CD4-positive, alpha-beta memory T cell (primary cell): ENCODE data around the gene PHC2. TPM values are rescaled to one million over a fixed set of nuclear protein-coding genes. Genes with fewer than 3 reads are reported as not detected.

Source experiments
- CTCF ChIA-PET: fragments of 350-600 bp; sonication (Branson Sonifier 250); formaldehyde crosslinking; loops from one replicate; lab custom pipeline; 2021; ENCODE audit warnings: inconsistent platforms; ENCODE audit not compliant: partially characterized antibody; lab: Charles Lee
- POLR2A ChIA-PET: fragments of 350-600 bp; sonication (Branson Sonifier 250); formaldehyde crosslinking; loops from one replicate; lab custom pipeline; 2021; ENCODE audit not compliant: partially characterized antibody; lab: Charles Lee
- DNase-seq, 5 donors: peaks; one replicate each; pipeline versions ENCODE4 v3.0.0 to v3.0.0-alpha.2; 2020 to 2022; ENCODE audit warnings: mixed read lengths in 1 of 5
- H3K27ac ChIP-seq: one replicate; pipeline ENCODE4 v1.7.0; 2013; ENCODE audit warnings: low read depth, low read length
- H3K27me3 ChIP-seq: 2 replicates; pipeline ENCODE4 v1.7.0; 2013; ENCODE audit warnings: mild to moderate bottlenecking, low read length, moderate library complexity; ENCODE audit not compliant: insufficient read depth
- H3K36me3 ChIP-seq: 2 replicates; pipeline ENCODE4 v1.7.0; 2013; ENCODE audit warnings: mild to moderate bottlenecking, low read length, moderate library complexity; ENCODE audit not compliant: insufficient read depth
- H3K4me1 ChIP-seq: 2 replicates; pipeline ENCODE4 v1.7.0; 2013; ENCODE audit warnings: mild to moderate bottlenecking, low read length, moderate library complexity; ENCODE audit not compliant: insufficient read depth
- H3K4me3 ChIP-seq, 2 donors: one replicate each; pipeline ENCODE4 v1.7.0; 2013; ENCODE audit warnings: low read length in 2 of 2, mild to moderate bottlenecking in 1 of 2
- H3K9me3 ChIP-seq, 2 donors: one replicate each; pipeline ENCODE4 v1.7.0; 2013; ENCODE audit warnings: low read length in 2 of 2, control low read depth in 1 of 2; ENCODE audit not compliant: control insufficient read depth in 1 of 2
- H3K27ac Mint-ChIP-seq, 7 donors: one replicate each; pipeline ENCODE4 v1.8.0; 2020 to 2021; ENCODE audit warnings: mixed read lengths in 7 of 7, mild to moderate bottlenecking in 6 of 7, inconsistent platforms in 3 of 7, moderate library complexity in 3 of 7
- H3K27me3 Mint-ChIP-seq, 2 donors: one replicate each; pipeline ENCODE4 v1.8.0; 2020 to 2021; ENCODE audit warnings: mixed read lengths in 2 of 2
- H3K36me3 Mint-ChIP-seq, 2 donors: one replicate each; pipeline ENCODE4 v1.8.0; 2020 to 2021; ENCODE audit warnings: mixed read lengths in 2 of 2, inconsistent platforms in 1 of 2, mild to moderate bottlenecking in 1 of 2
- H3K4me1 Mint-ChIP-seq, 4 donors: one replicate each; pipeline ENCODE4 v1.8.0; 2020 to 2021; ENCODE audit warnings: mixed read lengths in 4 of 4, mild to moderate bottlenecking in 1 of 4
- H3K4me3 Mint-ChIP-seq, 8 donors: one replicate each; pipeline ENCODE4 v1.8.0; 2020 to 2021; ENCODE audit warnings: mixed read lengths in 8 of 8, mild to moderate bottlenecking in 7 of 8, moderate library complexity in 6 of 8, inconsistent platforms in 3 of 8
- H3K9me3 Mint-ChIP-seq, 8 donors: one replicate each; pipeline ENCODE4 v1.8.0; 2020 to 2021; ENCODE audit warnings: mixed read lengths in 8 of 8, mild to moderate bottlenecking in 5 of 8, inconsistent platforms in 3 of 8, moderate library complexity in 1 of 8
- intact Hi-C: fragments of 100-400 bp; cut with micrococcal nuclease; formaldehyde crosslinking; loops from one replicate; pipeline ENCODE4 v1.15.1; 2023
- polyA plus RNA-seq, 2 donors: library from polyadenylated mRNA; unstranded; fragments of 300-500 nt; fragmentation: Illumina TruSeq; gene quantifications; one replicate each; pipeline ENCODE4 v1.2.3, GENCODE V29; 2021
- total RNA-seq, 2 experiments: library from RNA; stranded (reverse); gene quantifications; one replicate each; pipeline ENCODE4 v1.2.3, GENCODE V29; 2021

The PHC2 gene
- total and polyA plus RNA-seq, 4 experiments from 2014 or later, result 11.3 to 35.6 (median 30.4) TPM

DNA sequence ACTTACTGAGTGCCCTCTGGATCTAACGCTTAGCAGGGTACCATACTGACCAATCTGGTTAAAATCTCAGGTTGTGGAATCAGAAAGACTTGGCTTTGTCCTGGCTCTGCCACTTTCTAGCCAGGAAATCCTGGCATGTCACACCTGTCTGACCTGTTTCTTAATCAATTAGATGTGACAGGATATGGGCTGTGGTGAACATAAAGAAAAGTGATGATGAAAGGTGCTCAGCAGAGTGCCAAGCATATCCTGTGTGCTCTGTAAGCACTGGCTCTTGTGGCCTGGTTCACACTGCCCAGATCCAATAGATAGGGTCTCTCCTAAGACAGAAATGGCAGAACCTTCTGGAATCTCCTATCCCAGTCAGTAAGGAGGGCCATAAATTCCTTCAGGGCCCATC, 53.9 kb downstream of the PHC2 start:
- Mint-ChIP-seq H3K27me3 (peaks cover 0 to 4% of the 10 kb centered on the region in 2 donors), H3K9me3 (no peaks in the 10 kb centered on the region), H3K4me3 (peak overlapping the region in 2 of 8 donors; percentile 25 to 32), H3K27ac (peak overlapping the region in 4 of 7 donors; percentile 71 to 93 (median 89)), H3K36me3 (no peaks in the 10 kb centered on the region), H3K4me1 (peaks cover 12 to 31% (median 21%) of the 10 kb centered on the region in 4 donors)
- Histone ChIP-seq H3K27me3 (no peaks in the 10 kb centered on the region), H3K4me3 (no peak overlapping the region), H3K4me1 (peaks cover 29% of the 10 kb centered on the region), H3K9me3 (no peaks in the 10 kb centered on the region), H3K36me3 (no peaks in the 10 kb centered on the region), H3K27ac (no peak overlapping the region)
- peak in 3 of 5 donors; percentile 31 to 50 (median 37) for DNase-seq
- intact Hi-C loops, result no loop called here
- CTCF ChIA-PET, result no interaction called here
- POLR2A ChIA-PET, result no interaction called here

DNA sequence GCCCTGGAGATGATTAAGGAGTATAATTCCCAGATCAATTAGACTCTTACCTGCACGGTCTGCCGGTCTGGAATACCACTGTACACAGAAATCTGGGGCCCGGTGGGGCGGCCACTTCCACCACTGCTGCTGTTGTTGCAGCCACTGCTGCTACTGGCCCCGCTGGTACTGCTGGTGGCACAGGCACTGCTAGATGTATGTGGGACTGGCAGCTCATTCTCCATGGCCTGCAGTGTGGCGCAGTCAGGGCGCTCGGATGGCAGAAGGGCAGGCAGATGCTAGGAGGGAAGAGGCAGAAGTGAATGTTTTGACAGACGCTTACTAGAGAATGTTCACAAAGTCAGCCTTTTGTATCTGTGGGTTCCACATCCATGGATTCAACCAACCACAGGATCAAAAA, 55.6 kb downstream of the PHC2 start:
- Mint-ChIP-seq H3K9me3 (no peaks in the 10 kb centered on the region), H3K36me3 (no peaks in the 10 kb centered on the region), H3K4me3 (no peak overlapping the region), H3K27me3 (peaks cover 0 to 4% of the 10 kb centered on the region in 2 donors), H3K4me1 (peaks cover 5 to 24% (median 13%) of the 10 kb centered on the region in 4 donors), H3K27ac (no peak overlapping the region)
- POLR2A ChIA-PET, result no interaction called here
- Histone ChIP-seq H3K4me3 (no peak overlapping the region), H3K9me3 (no peaks in the 10 kb centered on the region), H3K27ac (no peak overlapping the region), H3K4me1 (peaks cover 20% of the 10 kb centered on the region), H3K36me3 (no peaks in the 10 kb centered on the region), H3K27me3 (no peaks in the 10 kb centered on the region)
- no peak for DNase-seq
- CTCF ChIA-PET, result no interaction called here
- intact Hi-C loops, result no loop called here

DNA sequence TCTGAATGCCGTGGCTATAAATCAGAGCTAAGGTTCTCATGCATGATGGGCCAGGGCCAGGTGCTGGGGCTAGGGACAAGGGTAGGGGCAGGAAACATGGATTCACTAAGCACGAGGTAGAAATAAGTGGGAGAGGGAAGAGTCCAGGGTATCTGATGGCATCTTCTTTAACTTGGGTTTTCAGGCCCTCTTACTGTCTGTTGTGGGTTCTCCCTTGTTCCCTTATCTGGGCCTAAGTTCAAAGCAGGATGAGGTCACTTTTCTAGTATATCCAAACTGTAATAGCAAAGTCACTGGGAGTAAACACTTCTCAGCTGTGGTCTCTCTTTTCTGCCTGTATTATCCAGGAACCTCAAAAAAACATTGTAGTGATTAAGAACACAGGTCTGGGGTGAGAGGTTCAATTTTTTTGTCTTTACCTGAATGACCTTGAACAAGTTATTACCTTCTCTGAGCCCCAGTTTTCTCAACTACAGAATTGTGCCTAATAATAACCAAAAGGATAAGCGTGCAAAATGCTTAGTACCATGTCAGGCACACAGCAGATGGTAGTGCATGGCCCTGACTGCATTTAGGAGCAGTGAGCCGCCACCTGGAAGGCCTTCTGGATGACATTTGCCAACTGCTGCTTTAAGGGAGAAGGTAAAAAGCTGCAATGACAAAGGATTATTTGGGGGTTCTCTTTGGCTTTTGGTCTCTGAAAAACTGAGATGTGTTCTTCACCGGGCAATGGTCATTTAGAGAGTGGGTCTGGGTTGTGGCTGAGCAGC, 56.4 kb downstream of the PHC2 start:
- POLR2A ChIA-PET, result interaction anchor here (0.6 kb wide), 1 partner anchor 70 kb away, joined by 3 read pairs; no protein-coding TSS in a partner anchor

DNA sequence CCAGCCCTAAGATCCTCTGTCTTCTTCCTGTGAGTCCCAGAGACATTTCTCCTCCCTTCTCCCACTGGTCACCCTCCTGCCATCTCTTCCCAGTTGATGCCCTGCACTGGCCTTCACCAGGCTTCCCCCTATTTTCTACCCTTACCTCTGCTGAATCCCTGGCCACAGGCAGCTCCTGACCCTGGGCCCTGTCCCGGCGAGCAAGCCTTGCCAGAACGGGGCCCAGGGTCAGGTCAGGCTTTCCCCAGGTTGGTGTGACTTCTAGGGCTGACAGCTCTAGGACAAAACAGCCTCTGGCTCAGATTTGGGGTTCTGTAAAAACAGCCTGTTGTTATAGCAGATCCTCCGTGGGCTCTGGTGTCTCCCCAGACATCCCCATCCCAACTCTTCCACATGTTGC, 57.3 kb downstream of the PHC2 start:
- Mint-ChIP-seq H3K27me3 (peaks cover 0 to 1% of the 10 kb centered on the region in 2 donors), H3K4me3 (no peak overlapping the region), H3K27ac (peak overlapping the region in 3 of 7 donors; percentile 37 to 70 (median 64)), H3K36me3 (no peaks in the 10 kb centered on the region), H3K9me3 (no peaks in the 10 kb centered on the region), H3K4me1 (peaks cover 4 to 15% (median 10%) of the 10 kb centered on the region in 4 donors)
- intact Hi-C loops, result no loop called here
- Histone ChIP-seq H3K27me3 (no peaks in the 10 kb centered on the region), H3K4me3 (no peak overlapping the region), H3K36me3 (no peaks in the 10 kb centered on the region), H3K9me3 (no peaks in the 10 kb centered on the region), H3K4me1 (peaks cover 20% of the 10 kb centered on the region), H3K27ac (no peak overlapping the region)
- CTCF ChIA-PET, result interaction anchor here (12.1 kb wide), 1 partner anchor 78 kb away, joined by 179 read pairs; no protein-coding TSS in a partner anchor
- POLR2A ChIA-PET, result no interaction called here
- DNase-seq, result no peak

More for the DNA sequence above, 56.4 kb downstream of the PHC2 start:
- H3K36me3 Mint-ChIP-seq, result no peaks in the 10 kb centered on the region
- H3K9me3 Mint-ChIP-seq, result no peaks in the 10 kb centered on the region
- peaks cover 4 to 16% (median 10%) of the 10 kb centered on the region in 4 donors for H3K4me1 Mint-ChIP-seq
- H3K36me3 ChIP-seq, result no peaks in the 10 kb centered on the region
- H3K27me3 Mint-ChIP-seq, result peaks cover 0 to 3% of the 10 kb centered on the region in 2 donors
- no peaks in the 10 kb centered on the region for H3K27me3 ChIP-seq
- H3K27ac Mint-ChIP-seq, result peak overlapping the region in 4 of 7 donors; percentile 15 to 62 (median 26)
- peaks cover 20% of the 10 kb centered on the region for H3K4me1 ChIP-seq
- no peaks in the 10 kb centered on the region for H3K9me3 ChIP-seq
- CTCF ChIA-PET, result no interaction called here
- H3K4me3 Mint-ChIP-seq, result no peak overlapping the region
- no peak overlapping the region for H3K27ac ChIP-seq
- intact Hi-C loops, result no loop called here
- no peak overlapping the region for H3K4me3 ChIP-seq
- DNase-seq, result no peak

DNA sequence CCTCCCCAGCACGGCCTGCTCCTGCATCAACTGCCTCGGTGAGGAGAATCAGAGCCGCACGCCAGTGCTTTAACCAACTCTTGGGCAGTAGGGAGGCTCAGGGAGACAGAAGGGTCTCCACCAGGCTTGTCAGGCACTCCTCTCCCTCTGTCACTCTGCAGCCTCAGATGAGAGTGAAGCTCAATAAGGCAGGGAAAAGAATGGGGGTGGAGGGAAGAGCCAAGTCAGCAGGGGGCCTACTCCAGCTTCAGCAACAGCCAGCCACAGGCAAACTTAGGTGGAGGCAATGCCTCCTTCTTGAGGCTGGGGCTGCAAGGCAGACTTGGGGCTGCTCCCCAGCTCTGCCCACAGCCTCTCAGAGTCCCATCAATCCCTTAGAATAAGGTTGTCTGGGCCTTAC, 58.2 kb downstream of the PHC2 start:
- Histone ChIP-seq H3K4me3 (no peak overlapping the region), H3K9me3 (no peaks in the 10 kb centered on the region), H3K27ac (no peak overlapping the region), H3K4me1 (peaks cover 15% of the 10 kb centered on the region), H3K36me3 (no peaks in the 10 kb centered on the region), H3K27me3 (no peaks in the 10 kb centered on the region)
- Mint-ChIP-seq H3K27me3 (peaks cover 0 to 1% of the 10 kb centered on the region in 2 donors), H3K27ac (no peak overlapping the region), H3K4me3 (no peak overlapping the region), H3K9me3 (no peaks in the 10 kb centered on the region), H3K36me3 (no peaks in the 10 kb centered on the region), H3K4me1 (peaks cover 4 to 11% (median 7%) of the 10 kb centered on the region in 4 donors)
- DNase-seq, result no peak
- POLR2A ChIA-PET, result no interaction called here
- CTCF ChIA-PET, result interaction anchor here (12.1 kb wide), 1 partner anchor 77 kb away, joined by 179 read pairs; no protein-coding TSS in a partner anchor
- intact Hi-C loops, result no loop called here

DNA sequence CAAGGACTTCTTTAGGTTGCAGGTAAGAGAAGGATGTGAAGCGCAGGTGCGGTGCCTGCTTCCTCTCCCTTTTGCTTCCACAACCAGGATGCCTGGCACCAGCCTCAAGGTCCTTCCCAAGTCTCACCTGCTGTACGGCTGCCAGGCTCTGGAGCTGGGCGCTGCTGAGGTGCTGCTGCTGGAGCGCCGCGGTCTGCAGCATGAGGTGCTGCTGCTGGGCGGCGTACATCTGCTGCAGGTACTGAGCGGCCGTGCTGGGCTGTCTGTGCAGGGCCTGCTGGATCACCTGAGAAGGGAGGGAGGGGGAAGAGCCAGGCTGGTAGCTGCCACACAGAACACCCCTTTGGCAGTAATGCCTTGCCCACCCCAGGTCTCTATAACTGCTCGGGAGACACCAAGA, 58.7 kb downstream of the PHC2 start:
- Histone ChIP-seq H3K27me3 (no peaks in the 10 kb centered on the region), H3K9me3 (no peaks in the 10 kb centered on the region), H3K4me1 (peaks cover 10% of the 10 kb centered on the region), H3K36me3 (no peaks in the 10 kb centered on the region), H3K4me3 (no peak overlapping the region), H3K27ac (no peak overlapping the region)
- intact Hi-C loops, result no loop called here
- Mint-ChIP-seq H3K4me3 (no peak overlapping the region), H3K9me3 (no peaks in the 10 kb centered on the region), H3K27me3 (peaks cover 0 to 1% of the 10 kb centered on the region in 2 donors), H3K4me1 (peaks cover 6 to 9% (median 7%) of the 10 kb centered on the region in 4 donors), H3K36me3 (no peaks in the 10 kb centered on the region), H3K27ac (no peak overlapping the region)
- DNase-seq, result no peak
- ChIA-PET CTCF (interaction anchor here (12.1 kb wide), 1 partner anchor 77 kb away, joined by 179 read pairs; no protein-coding TSS in a partner anchor), POLR2A (no interaction called here)

DNA sequence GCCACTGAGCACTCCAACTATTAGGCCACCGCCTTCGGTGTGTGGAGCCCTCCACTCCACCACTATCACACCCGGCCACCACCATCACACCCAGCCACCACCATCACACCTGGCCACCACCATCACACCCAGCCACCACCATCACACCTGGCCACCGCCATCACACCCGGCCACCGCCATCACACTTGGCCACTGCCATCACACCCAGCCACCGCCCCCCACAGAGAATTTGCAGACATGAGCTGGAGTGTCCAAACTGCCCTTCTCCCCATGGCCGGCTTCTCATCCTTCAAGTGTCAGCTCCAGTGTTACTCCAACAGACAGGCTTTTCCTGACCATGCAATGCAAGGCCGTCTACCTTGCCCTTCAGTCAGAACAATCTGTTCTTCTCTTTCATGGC, 59.6 kb downstream of the PHC2 start:
- CTCF ChIA-PET, result interaction anchor here (12.1 kb wide), 1 partner anchor 76 kb away, joined by 179 read pairs; no protein-coding TSS in a partner anchor
- no peaks in the 10 kb centered on the region for H3K9me3 ChIP-seq
- H3K4me3 ChIP-seq, result no peak overlapping the region
- H3K36me3 Mint-ChIP-seq, result no peaks in the 10 kb centered on the region
- H3K4me1 ChIP-seq, result peaks cover 2% of the 10 kb centered on the region
- no peaks in the 10 kb centered on the region for H3K36me3 ChIP-seq
- no peaks in the 10 kb centered on the region for H3K27me3 ChIP-seq
- no peaks in the 10 kb centered on the region for H3K9me3 Mint-ChIP-seq
- H3K4me3 Mint-ChIP-seq, result no peak overlapping the region
- peaks cover 0 to 1% of the 10 kb centered on the region in 2 donors for H3K27me3 Mint-ChIP-seq
- DNase-seq, result no peak
- peak overlapping the region in 2 of 7 donors; percentile 62 to 82 for H3K27ac Mint-ChIP-seq
- POLR2A ChIA-PET, result no interaction called here
- peaks cover 0 to 5% (median 2%) of the 10 kb centered on the region in 4 donors for H3K4me1 Mint-ChIP-seq
- intact Hi-C loops, result no loop called here
- no peak overlapping the region for H3K27ac ChIP-seq
